K562 (cell line): Measurements from ENCODE around the gene CD79A. TPM values are rescaled to one million over a fixed set of nuclear protein-coding genes. Genes with fewer than 3 reads are reported as not detected.

Source experiments
- ATAC-seq: fragments of 200-7000 bp; cut with Tn5 transposase; 3 replicates; pipeline ENCODE4 v1.9.1; 2020; ENCODE audit warnings: moderate library complexity
- BruUV-seq: library from RNA; stranded (reverse); fragments of 400-500 nt; replicated peaks from 2 replicates; lab custom pipeline; 2021; lab: Mats Ljungman, UMichigan
- CTCF ChIA-PET: fragments of 300-600 bp; formaldehyde crosslinking; extraction: SDS; loops from one replicate; lab custom pipeline; 2021; ENCODE audit warnings: low intra/inter-chr PET ratio; lab: Yijun Ruan, JAX
- POLR2A ChIA-PET: fragments of 300-600, 350-650 bp; sonication (Branson Sonifier 250); formaldehyde crosslinking; extraction: SDS; loops from one replicate; lab custom pipeline; 2021; ENCODE audit warnings: antibody characterized with exemption, inconsistent platforms; lab: Yijun Ruan, JAX
- DNase-seq, 4 experiments: peaks; one replicate each; pipeline versions ENCODE4 v3.0.0 to v3.0.0-alpha.2; 2011 to 2018; ENCODE audit warnings: low spot score in 3 of 4, mixed read lengths in 3 of 4; ENCODE audit errors: extremely low read depth in 1 of 4
- FAIRE-seq: peaks from 2 replicates; lab custom pipeline; 2011; peaks lifted over from hg19 to GRCh38; lab: Jason Lieb, UNC
- H2AFZ ChIP-seq: 2 replicates; pipeline ENCODE4 v1.6.0; 2011; ENCODE audit warnings: low read depth, low read length, control low read depth, inconsistent platforms
- H3K27ac ChIP-seq: fragments of 200-600 bp; 3 replicates; pipeline ENCODE4 v1.8.0; 2011; ENCODE audit warnings: low read depth, mild to moderate bottlenecking, control low read depth, inconsistent platforms, low read length, moderate library complexity, mixed read lengths; ENCODE audit errors: extremely low read depth
- H3K27me3 ChIP-seq, 2 experiments: fragments of 300-600 bp in 1 of 2; 2 replicates in 1 of 2; 3 replicates in 1 of 2; pipeline versions ENCODE4 v1.6.0 to v1.8.0; 2011; ENCODE audit warnings: inconsistent platforms in 2 of 2, low read length in 2 of 2, mild to moderate bottlenecking in 1 of 2, mixed read lengths in 1 of 2, moderate library complexity in 1 of 2; ENCODE audit not compliant: control insufficient read depth in 2 of 2, insufficient read depth in 2 of 2
- H3K36me3 ChIP-seq: fragments of 300-600 bp; 3 replicates; pipeline ENCODE4 v1.8.0; 2011; ENCODE audit warnings: mild to moderate bottlenecking, low read length, inconsistent platforms; ENCODE audit not compliant: control insufficient read depth, insufficient read depth
- H3K4me1 ChIP-seq, 2 experiments: fragments of 200-600 bp in 1 of 2; replicated peaks in 1 of 2; 2 replicates in 1 of 2; 3 replicates in 1 of 2; pipeline versions ENCODE4 v1.5.1 to v1.8.0; 2011; ENCODE audit warnings: inconsistent platforms in 2 of 2, low read length in 2 of 2, mild to moderate bottlenecking in 1 of 2, mixed read lengths in 1 of 2, moderate library complexity in 1 of 2; ENCODE audit not compliant: control insufficient read depth in 2 of 2, insufficient read depth in 2 of 2
- H3K4me2 ChIP-seq: 2 replicates; pipeline ENCODE4 v1.6.1; 2011; ENCODE audit warnings: low read length, control low read depth, inconsistent platforms, mixed read lengths; ENCODE audit not compliant: insufficient read depth
- H3K4me3 ChIP-seq: fragments of 200-600 bp; sonication (generic), shearing (Covaris generic); 2 replicates; pipeline ENCODE4 v1.5.1; 2016; ENCODE audit warnings: control low read depth, inconsistent platforms
- H3K79me2 ChIP-seq: fragments of 200-600 bp; 3 replicates; pipeline ENCODE4 v1.8.0; 2011; ENCODE audit warnings: low read length, inconsistent platforms; ENCODE audit not compliant: control insufficient read depth, insufficient read depth
- H3K9ac ChIP-seq, 2 experiments: 2 replicates each; pipeline versions ENCODE4 v1.6.0 to v1.6.1; 2011; ENCODE audit warnings: low read depth in 2 of 2, low read length in 2 of 2, control low read depth in 1 of 2, inconsistent platforms in 1 of 2, mild to moderate bottlenecking in 1 of 2, mixed read lengths in 1 of 2; ENCODE audit not compliant: insufficient read depth in 1 of 2
- H3K9me1 ChIP-seq: one replicate; pipeline ENCODE4 v1.6.0; 2011; ENCODE audit warnings: inconsistent platforms, mild to moderate bottlenecking, low read length, moderate library complexity; ENCODE audit not compliant: control insufficient read depth, insufficient read depth
- H3K9me3 ChIP-seq: replicated peaks from 2 replicates; pipeline ENCODE4 v1.5.1; 2011; ENCODE audit warnings: low read depth, low read length, inconsistent platforms; ENCODE audit not compliant: control insufficient read depth, insufficient read depth
- H4K20me1 ChIP-seq: replicated peaks from 2 replicates; pipeline ENCODE4 v1.6.1; 2011; ENCODE audit warnings: low read length, inconsistent platforms, mixed read lengths; ENCODE audit not compliant: control insufficient read depth, insufficient read depth
- BRF2 ChIP-seq: IDR thresholded peaks from 3 replicates; pipeline ENCODE4 v1.6.1; 2011; ENCODE audit warnings: borderline replicate concordance, mild to moderate bottlenecking; ENCODE audit not compliant: insufficient read length, insufficient read depth
- MAX ChIP-seq: sonication (generic); formaldehyde crosslinking; IDR thresholded peaks from 2 replicates; pipeline ENCODE4 v1.9.0; 2022; ENCODE audit warnings: mild to moderate bottlenecking, missing genetic modification reagents
- POLR2B ChIP-seq: fragments of 450-650 bp; IDR thresholded peaks from 2 replicates; pipeline ENCODE4 v1.6.1; 2018; ENCODE audit warnings: low read depth; ENCODE audit not compliant: partially characterized antibody
- POU5F1 ChIP-seq: fragments of 150-350 bp; IDR thresholded peaks from 2 replicates; pipeline ENCODE4 v1.6.1; 2014; ENCODE audit warnings: borderline replicate concordance, low read length, low read depth, mild to moderate bottlenecking; ENCODE audit not compliant: partially characterized antibody
- PTBP1 ChIP-seq: fragments of 200-400 bp; formaldehyde crosslinking; IDR thresholded peaks from 2 replicates; pipeline ENCODE4 v1.6.1; 2017; ENCODE audit warnings: low read depth, low read length
- WGBS: fragments of 100-300 bp; shearing (Covaris generic); methylation state at CpG from one replicate; pipeline ENCODE4 v1.1.6; 2016; ENCODE audit warnings: low coverage, mixed read lengths; ENCODE audit not compliant: insufficient coverage; ENCODE audit errors: missing lambda C conversion rate; 5-methylcytosine and 5-hydroxymethylcytosine counted together
- in situ Hi-C: fragments of 300-500 bp; cut with MboI; formaldehyde crosslinking; loops from 4 replicates; pipeline ENCODE4 v1.15.0; 2018; ENCODE audit warnings: inconsistent platforms, mixed read lengths
- intact Hi-C: fragments of 100-400 bp; cut with micrococcal nuclease; formaldehyde crosslinking; loops from 2 replicates; pipeline ENCODE4 v1.14.2; 2022
- polyA plus RNA-seq, 8 experiments: library from polyadenylated mRNA; depleted of rRNA in 4 of 8; stranded (reverse) in 5 of 8; unstranded in 3 of 8; fragments of >200 nt; fragmentation: Nextera tagmentation in 2 of 8; fragmentation: Illumina TruSeq in 1 of 8; extraction: Ambion mirVana in 2 of 8; extraction: Trizol in 1 of 8; gene quantifications; 2 replicates each; pipeline versions ENCODE4 v1.2.1 to v1.2.3, GENCODE V29; 2011 to 2014; ENCODE audit warnings: inconsistent platforms in 1 of 8, missing spikeins in 1 of 8
- total RNA-seq, 7 experiments: library from RNA; depleted of rRNA in 6 of 7; stranded (reverse); fragments of >200 nt in 6 of 7; fragmentation: Illumina TruSeq in 2 of 7; extraction: Trizol in 2 of 7; gene quantifications; 2 replicates each; pipeline versions ENCODE4 v1.2.1 to v1.2.3, GENCODE V29; 2011 to 2021; ENCODE audit warnings: low replicate concordance in 1 of 7

Gene CD79A
- total and polyA plus RNA-seq, 9 of the 15 experiments (the other 6 are each of a cell fraction or from before 2014, with no cell fraction given), result 0.04 to 0.72 (median 0.17) TPM; not detected in 3

- H3K27me3 ChIP-seq, result peaks cover 6 to 20% of the 10 kb centered on the region in 2 experiments
- ChIA-PET CTCF (no interaction called here), POLR2A (interaction anchor here (2.6 kb wide), 1 partner anchor 21 kb away, joined by 9 read pairs; no protein-coding TSS in a partner anchor)
- peaks cover 0 to 22% of the 10 kb centered on the region in 2 experiments; a peak in 2 of 5 replicates for H3K4me1 ChIP-seq
- no peak overlapping the region for H2AFZ ChIP-seq
- intact Hi-C loops (no loop called here), in situ Hi-C loops (no loop called here)
- H4K20me1 ChIP-seq, result peaks cover 17% of the 10 kb centered on the region; the same call in 1 of the 2 replicates
- H3K9me3 ChIP-seq, result no peaks in the 10 kb centered on the region
- H3K79me2 ChIP-seq, result no peaks in the 10 kb centered on the region
- 0 out of 4 replicates have a peak overlapping the region, but pooled peaks of 1 of the 2 experiments have one; percentile 35 for H3K9ac ChIP-seq
- H3K4me3 ChIP-seq, result no peak overlapping the region
- peaks cover 4% of the 10 kb centered on the region for H3K9me1 ChIP-seq
- no peak overlapping the region for H3K27ac ChIP-seq
- FAIRE-seq, result no peak
- no peak for ATAC-seq
- no peak overlapping the region for H3K4me2 ChIP-seq
- TF ChIP-seq POU5F1 (no peak), POLR2B (peak; percentile 15), MAX (CRISPR knock-in tag) (0 out of 2 replicates have a peak, but pooled peaks have one; percentile 14), PTBP1 (peak; percentile 68; the same call in 1 of the 2 replicates), BRF2 (no peak)
- no TSS peak for BruUV-seq
- peaks cover 49% of the 10 kb centered on the region; the same call in 2 of the 3 replicates for H3K36me3 ChIP-seq
- 71% methylated on average over 15 of the region's 21 CpGs for WGBS
- DNase-seq, result no peak
Measured at GRCh38 chr19:41906916-41907680, 30.0 kb downstream of the CD79A start.
